Left ventricle myocardium inferior (tissue), 1 donor: ENCODE measurements around the gene METRNL. TPM values are rescaled to one million over a fixed set of nuclear protein-coding genes. Genes with fewer than 3 reads are reported as not detected.

Experiments
- DNase-seq: peaks from one replicate; pipeline ENCODE4 v3.0.0-alpha.2; 2020
- H3K27ac ChIP-seq: fragments of 200-600 bp; replicated peaks from 2 replicates; pipeline ENCODE4 v1.8.0; 2021
- H3K27me3 ChIP-seq: fragments of 200-600 bp; 2 replicates; pipeline ENCODE4 v1.8.0; 2021; ENCODE audit warnings: low read depth
- H3K36me3 ChIP-seq: fragments of 200-600 bp; 2 replicates; pipeline ENCODE4 v1.8.0; 2021
- H3K4me1 ChIP-seq: fragments of 200-600 bp; 2 replicates; pipeline ENCODE4 v1.8.0; 2021
- H3K4me3 ChIP-seq: fragments of 200-600 bp; 2 replicates; pipeline ENCODE4 v1.8.0; 2021; ENCODE audit warnings: mild to moderate bottlenecking, moderate library complexity
- H3K9me3 ChIP-seq: fragments of 200-600 bp; replicated peaks from 2 replicates; pipeline ENCODE4 v1.8.0; 2021
- intact Hi-C: fragments of 100-400 bp; cut with micrococcal nuclease; formaldehyde crosslinking; loops from one replicate; pipeline ENCODE4 v1.11.0; 2022
- total RNA-seq: library from RNA; stranded (reverse); fragmentation: NEBNext Ultra II Directional; extraction: Animal tissue kit (Norgen Biotek cat#: 25700); gene quantifications from one replicate; pipeline ENCODE4 v1.2.1, GENCODE V29; 2021
- TF ChIP-seq, protein P1 (sequence below): fragments of 200-600 bp; IDR thresholded peaks from 2 replicates; pipeline ENCODE4 v1.8.0; 2021; ENCODE audit warnings: antibody characterized with exemption, mild to moderate bottlenecking, borderline replicate concordance
- donor health status: DM: no; HTN: yes; CAD: no; lungs with severe emphysema.

METRNL gene
- total RNA-seq, 1 donor from 2014 or later: 75.2 TPM

DNA sequence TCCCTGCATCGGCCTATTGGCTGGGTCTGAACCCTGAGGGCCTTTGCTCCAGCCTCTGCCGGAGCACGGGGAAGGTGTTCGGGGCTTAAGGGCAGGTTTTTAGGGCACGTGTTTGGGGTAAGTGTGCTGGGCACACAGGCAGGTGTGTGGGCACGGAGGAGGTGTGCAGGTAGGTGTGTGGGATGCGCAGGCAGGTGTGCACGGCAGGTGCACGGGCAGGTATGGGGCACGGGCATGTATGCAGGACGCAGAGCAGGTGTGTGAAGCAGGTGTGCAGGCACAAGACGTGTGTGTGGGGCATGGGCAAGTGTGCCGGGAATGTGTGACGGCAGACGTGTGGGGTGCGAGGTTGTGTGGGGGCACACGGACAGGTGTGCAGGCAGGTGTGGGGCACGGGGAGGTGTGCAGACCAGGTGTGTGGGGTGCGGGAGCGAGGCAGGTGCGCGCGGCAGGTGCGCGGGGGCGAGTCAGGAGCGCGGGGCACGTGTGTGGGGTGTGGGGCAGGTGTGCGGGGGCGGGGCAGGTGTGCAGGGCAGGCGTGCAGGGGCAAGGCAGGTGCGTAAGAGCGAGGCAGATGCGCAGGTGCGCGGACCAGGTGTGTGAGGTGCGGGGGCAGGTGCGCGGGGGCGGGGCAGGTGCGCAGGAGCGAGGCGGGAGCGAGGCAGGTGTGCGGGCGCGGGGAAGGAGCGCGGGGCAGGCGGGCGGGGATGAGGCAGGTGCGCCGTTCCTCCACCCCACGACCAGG, 28.6 kb upstream of the METRNL start:
- no peaks in the 10 kb centered on the region for H3K27me3 ChIP-seq
- TF ChIP-seq, protein P1, sequence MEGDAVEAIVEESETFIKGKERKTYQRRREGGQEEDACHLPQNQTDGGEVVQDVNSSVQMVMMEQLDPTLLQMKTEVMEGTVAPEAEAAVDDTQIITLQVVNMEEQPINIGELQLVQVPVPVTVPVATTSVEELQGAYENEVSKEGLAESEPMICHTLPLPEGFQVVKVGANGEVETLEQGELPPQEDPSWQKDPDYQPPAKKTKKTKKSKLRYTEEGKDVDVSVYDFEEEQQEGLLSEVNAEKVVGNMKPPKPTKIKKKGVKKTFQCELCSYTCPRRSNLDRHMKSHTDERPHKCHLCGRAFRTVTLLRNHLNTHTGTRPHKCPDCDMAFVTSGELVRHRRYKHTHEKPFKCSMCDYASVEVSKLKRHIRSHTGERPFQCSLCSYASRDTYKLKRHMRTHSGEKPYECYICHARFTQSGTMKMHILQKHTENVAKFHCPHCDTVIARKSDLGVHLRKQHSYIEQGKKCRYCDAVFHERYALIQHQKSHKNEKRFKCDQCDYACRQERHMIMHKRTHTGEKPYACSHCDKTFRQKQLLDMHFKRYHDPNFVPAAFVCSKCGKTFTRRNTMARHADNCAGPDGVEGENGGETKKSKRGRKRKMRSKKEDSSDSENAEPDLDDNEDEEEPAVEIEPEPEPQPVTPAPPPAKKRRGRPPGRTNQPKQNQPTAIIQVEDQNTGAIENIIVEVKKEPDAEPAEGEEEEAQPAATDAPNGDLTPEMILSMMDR: no peak
- peaks cover 5% of the 10 kb centered on the region for H3K9me3 ChIP-seq
- DNase-seq: no peak
- peak overlapping the region; percentile 76 for H3K4me3 ChIP-seq
- peak overlapping the region; percentile 89 for H3K27ac ChIP-seq
- H3K36me3 ChIP-seq: peaks cover 10% of the 10 kb centered on the region
- intact Hi-C loops: no loop called here
- H3K4me1 ChIP-seq: peaks cover 31% of the 10 kb centered on the region

DNA sequence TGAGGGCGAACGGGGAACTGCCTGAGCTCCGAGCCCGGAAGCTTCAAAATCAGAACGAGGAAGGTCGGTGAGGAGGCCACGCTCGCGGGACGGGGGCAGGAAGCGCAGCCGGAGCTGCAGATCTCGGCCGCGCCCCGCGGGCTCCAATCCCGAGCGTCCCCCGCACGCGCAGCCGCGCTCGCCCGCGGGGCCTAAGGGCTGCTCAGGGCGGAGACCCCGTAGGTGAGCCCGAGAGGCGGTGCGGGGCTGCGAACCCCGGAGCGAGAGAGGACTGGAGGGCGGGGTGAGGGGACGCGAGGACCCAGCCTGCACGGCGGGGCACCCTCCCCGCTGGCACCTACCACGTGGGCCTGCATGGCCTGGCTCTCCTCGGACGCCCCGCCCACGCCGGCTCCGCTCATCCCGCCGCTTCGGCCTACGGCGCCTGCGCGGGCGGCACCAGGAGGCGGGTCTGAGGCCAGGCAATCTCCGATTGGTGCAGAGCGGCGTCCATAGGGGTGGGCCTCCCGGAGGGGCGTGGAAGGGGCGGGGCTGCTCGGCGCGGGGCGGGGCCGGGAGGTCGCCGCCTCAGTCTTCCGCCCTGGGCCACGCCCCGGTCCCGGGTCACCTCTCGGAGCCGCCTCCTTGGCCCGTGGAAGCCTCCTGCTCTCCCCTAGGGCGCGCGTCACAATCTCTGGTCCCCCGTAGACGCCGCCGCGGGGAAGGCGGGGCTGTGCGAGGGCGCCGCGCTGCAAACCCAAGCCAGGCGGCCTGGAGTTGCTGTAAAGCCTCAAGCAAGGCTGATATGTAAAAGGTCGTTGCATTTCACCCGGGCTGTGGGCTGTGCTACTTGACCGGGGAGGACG, 27.8 kb upstream of the METRNL start:
- intact Hi-C loops: no loop called here
- peak; percentile 97 for DNase-seq
- Histone ChIP-seq H3K27ac (peak overlapping the region; percentile 89), H3K4me3 (peak overlapping the region; percentile 76), H3K4me1 (peaks cover 39% of the 10 kb centered on the region), H3K27me3 (no peaks in the 10 kb centered on the region), H3K36me3 (peaks cover 7% of the 10 kb centered on the region), H3K9me3 (peaks cover 5% of the 10 kb centered on the region)
- TF ChIP-seq, protein P1: peak; percentile 22

DNA sequence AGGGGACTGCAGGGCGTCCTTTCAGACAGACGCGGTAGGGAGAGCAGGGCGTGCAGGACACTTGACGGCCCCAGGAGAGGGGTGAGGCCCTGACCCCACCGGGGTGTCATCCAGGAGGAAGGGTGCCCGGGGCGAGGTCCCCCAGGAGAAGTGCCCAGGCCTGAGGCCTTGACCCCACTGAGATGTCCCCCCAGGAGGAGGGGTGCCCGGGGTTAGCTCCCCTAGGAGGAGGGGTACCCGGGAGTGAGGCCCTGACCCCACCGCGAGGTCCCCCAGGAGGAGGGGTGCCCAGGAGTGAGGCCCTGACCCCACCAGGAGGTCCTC, 27.2 kb upstream of the METRNL start:
- TF ChIP-seq, protein P1: no peak
- H3K36me3 ChIP-seq: peaks cover 1% of the 10 kb centered on the region
- intact Hi-C loops: no loop called here
- H3K4me1 ChIP-seq: peaks cover 45% of the 10 kb centered on the region
- H3K9me3 ChIP-seq: no peaks in the 10 kb centered on the region
- peak overlapping the region; percentile 89 for H3K27ac ChIP-seq
- DNase-seq: no peak
- H3K27me3 ChIP-seq: no peaks in the 10 kb centered on the region
- H3K4me3 ChIP-seq: peak overlapping the region; percentile 76

DNA sequence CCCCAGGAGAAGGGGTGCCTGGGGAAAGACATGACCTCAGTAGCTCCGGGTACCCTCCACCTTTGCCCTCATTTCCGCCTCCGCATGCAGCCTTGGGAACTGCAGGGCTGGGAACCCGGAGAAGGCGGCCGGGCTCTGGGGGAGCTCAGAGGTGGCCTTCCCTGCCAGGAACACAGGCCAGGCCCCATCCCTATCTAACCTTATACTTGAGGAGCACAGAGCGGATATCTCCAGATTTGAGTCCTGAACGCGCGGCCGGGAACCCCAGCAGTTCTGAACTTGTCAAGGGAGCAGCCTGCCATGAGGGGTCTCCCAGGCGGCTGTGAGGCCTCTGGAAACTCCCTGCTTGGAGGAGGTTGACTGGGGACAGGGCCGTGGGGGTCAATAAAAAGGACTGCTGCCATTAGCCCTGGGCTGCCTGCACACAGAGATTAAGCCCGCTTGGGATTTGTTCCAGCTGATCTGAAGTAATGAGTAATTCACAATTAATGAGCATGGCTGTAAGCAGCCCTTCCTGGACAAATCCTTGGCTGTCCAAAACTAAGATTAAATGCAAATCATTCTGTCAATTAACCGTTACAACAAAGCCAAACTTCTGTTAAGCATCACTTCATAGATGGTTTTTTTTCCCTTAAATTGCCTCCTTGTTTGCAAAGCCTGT, 26.3 kb upstream of the METRNL start:
- Histone ChIP-seq H3K27ac (peak overlapping the region; percentile 89), H3K4me1 (peaks cover 55% of the 10 kb centered on the region), H3K27me3 (no peaks in the 10 kb centered on the region), H3K9me3 (no peaks in the 10 kb centered on the region), H3K36me3 (no peaks in the 10 kb centered on the region), H3K4me3 (no peak overlapping the region)
- DNase-seq: peak; percentile 15
- intact Hi-C loops: no loop called here
- TF ChIP-seq, protein P1: no peak

DNA sequence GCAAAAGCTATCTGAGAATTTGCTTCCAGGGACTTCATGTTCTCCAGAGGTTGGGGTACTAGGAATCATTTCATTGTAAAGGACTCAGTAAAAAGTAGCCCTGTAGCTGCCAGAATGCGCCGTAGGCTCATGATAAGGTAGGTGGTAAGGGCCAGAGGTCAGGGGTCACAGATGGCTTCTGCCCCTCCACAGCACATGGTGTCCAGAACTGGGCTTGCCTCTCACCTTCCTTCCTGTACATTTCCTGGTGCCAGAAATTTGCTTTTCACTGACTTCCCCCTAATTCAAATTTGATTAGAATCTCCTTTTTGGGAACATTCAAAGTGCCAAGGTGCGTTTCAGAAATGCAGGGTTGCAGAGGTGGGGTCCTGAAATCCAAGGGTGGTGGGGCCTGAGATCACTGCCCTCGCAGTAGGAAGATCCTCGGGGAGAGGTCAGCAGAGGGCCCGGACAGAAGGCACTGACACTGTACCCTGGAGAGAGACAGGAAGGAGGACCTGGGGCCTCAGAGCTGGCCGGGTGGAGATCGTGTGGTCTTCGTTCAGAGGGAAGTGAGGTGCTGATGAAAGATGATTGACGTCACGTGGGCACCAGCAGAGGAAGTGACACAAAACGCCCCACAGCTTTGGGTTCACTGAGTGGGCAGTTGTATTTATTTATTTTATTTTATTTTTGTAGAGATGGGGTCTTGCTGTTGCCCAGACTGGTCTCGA, 25.5 kb upstream of the METRNL start:
- Histone ChIP-seq H3K4me1 (peaks cover 59% of the 10 kb centered on the region), H3K36me3 (no peaks in the 10 kb centered on the region), H3K9me3 (no peaks in the 10 kb centered on the region), H3K27me3 (no peaks in the 10 kb centered on the region), H3K27ac (peak overlapping the region; percentile 89), H3K4me3 (no peak overlapping the region)
- peak; percentile 35 for DNase-seq
- intact Hi-C loops: no loop called here
- TF ChIP-seq, protein P1: no peak
